D721Med (cell line): ENCODE measurements around the gene DNAJC8.

Source experiments
- DNase-seq: peaks from one replicate; pipeline ENCODE4 v3.0.0; 2011; ENCODE audit warnings: low spot score; ENCODE audit not compliant: insufficient read length
- FAIRE-seq: peaks from 2 replicates; lab custom pipeline; 2011; peaks lifted over from hg19 to GRCh38; lab: Jason Lieb, UNC
- TF ChIP-seq, protein P1 (sequence below): IDR thresholded peaks from 2 replicates; pipeline ENCODE4 v1.5.1; 2012; ENCODE audit warnings: mild to moderate bottlenecking, control low read depth; ENCODE audit not compliant: insufficient read depth; ENCODE audit errors: missing control alignments

DNAJC8 gene

GRCh38 chr1:28249866-28250295 lies 17.1 kb upstream of the DNAJC8 start:
- no peak for FAIRE-seq
- TF ChIP-seq, protein P1, sequence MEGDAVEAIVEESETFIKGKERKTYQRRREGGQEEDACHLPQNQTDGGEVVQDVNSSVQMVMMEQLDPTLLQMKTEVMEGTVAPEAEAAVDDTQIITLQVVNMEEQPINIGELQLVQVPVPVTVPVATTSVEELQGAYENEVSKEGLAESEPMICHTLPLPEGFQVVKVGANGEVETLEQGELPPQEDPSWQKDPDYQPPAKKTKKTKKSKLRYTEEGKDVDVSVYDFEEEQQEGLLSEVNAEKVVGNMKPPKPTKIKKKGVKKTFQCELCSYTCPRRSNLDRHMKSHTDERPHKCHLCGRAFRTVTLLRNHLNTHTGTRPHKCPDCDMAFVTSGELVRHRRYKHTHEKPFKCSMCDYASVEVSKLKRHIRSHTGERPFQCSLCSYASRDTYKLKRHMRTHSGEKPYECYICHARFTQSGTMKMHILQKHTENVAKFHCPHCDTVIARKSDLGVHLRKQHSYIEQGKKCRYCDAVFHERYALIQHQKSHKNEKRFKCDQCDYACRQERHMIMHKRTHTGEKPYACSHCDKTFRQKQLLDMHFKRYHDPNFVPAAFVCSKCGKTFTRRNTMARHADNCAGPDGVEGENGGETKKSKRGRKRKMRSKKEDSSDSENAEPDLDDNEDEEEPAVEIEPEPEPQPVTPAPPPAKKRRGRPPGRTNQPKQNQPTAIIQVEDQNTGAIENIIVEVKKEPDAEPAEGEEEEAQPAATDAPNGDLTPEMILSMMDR = no peak
- DNase-seq = no peak

- DNase-seq (no peak), FAIRE-seq (no peak)
- TF ChIP-seq, protein P1 = no peak
Measured at GRCh38 chr1:28249013-28249865, 16.4 kb upstream of the DNAJC8 start.

GRCh38 chr1:28248273-28249012 lies 15.6 kb upstream of the DNAJC8 start:
- FAIRE-seq = no peak
- DNase-seq = no peak
- TF ChIP-seq, protein P1 = peak; percentile 97

DNA sequence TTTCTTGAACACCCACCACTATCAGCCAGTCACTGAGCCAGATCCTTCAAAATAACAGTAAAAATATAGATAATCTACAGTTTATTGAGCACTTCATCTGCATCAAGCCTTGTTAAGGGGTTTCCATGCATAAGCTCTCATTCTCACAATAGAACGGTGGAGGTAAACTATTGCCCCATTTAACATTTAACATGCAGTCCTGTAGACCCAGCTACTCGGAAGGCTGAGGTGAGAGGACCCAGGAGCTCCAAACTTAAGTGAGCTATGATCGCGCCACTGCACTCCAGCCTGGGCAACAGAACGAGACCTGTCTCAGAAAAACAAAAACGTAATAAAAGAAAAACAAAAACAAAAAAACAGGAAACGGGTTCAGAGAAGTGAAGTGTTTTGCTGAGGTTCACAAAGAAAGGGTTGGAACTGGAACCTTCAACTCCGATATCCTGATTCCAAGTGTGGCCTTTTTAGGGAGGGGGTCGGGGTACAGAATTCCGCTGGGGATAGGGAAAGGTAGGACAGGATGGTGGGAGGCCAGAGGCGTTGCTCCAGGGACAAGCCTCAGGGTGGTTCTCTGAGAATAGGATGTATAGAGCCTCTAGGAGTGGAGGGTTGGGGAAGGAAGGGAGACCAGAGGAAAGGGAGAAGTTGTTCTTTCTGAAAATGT lies 14.9 kb upstream of the DNAJC8 start:
- TF ChIP-seq, protein P1 = no peak
- DNase-seq (no peak), FAIRE-seq (no peak)

DNA sequence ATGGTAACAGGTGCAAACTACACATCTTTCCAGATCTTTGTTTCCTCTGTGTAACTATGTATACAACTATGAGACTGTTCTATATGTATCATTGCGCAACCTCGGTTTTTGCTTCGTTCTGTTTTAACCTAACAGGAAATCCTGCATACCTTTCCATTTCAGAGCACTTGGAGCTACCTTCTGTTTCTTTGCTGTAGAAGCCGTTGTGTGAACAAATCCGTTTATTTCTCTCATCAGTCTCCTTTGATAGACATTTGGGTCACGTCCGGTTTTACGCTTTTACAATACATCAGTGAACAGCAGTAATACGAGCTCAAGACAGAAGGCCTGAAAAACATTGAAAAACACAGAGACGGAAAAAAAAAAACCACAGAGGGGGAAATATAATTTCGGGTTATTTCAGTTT lies 13.6 kb upstream of the DNAJC8 start:
- DNase-seq (no peak), FAIRE-seq (no peak)
- TF ChIP-seq, protein P1 = no peak

DNA sequence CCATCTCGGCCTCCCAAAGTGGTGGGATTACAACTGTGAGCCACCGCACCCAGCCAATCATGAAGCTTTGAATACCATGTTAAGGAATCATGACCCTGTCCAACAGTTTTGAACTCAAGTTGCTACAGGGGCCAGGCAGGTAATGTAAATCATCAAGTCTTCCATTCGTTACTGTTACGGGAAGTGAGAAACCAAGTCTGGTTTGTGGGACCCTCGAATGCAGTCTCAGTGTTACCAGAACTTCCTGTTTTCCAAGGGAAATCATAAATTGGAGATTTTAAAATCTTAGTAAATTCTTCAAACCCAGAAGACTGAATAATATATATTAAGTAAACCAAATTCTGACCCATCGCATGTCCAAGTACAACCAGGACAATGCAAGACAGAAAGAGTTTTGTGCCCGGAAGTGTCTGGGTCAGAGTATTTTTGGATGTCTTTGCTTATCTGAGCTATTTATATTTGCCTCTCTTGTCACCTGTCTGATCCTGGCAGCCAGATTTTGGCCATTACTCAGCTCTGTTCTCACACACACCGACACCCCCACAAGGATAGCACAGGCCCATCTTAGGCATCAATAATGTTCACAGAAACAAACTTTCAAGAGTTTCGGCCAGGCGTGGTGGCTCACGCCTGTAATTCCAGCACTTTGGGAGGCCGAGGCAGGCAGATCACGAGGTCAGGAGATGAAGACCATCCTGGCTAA lies 11.9 kb upstream of the DNAJC8 start:
- TF ChIP-seq, protein P1 = no peak
- DNase-seq (no peak), FAIRE-seq (no peak)
